Natural killer cell (primary cell): ENCODE data around the gene ZNF585A. TPM values are rescaled to one million over a fixed set of nuclear protein-coding genes. Genes with fewer than 3 reads are reported as not detected.
"Not testable (repeated sequence)": the region's sequence is repeated elsewhere in the genome, so short reads cannot be mapped to it uniquely, and the experiment has no call there.

Experiments used
- ATAC-seq, 3 donors: fragments of 150-1000 bp in 2 of 3; fragments of 200-7000 bp in 1 of 3; cut with Tn5 transposase; 1 replicate in 1 of 3; 2 replicates in 2 of 3; pipeline ENCODE4 v1.10.0; 2021; ENCODE audit warnings: mild to moderate bottlenecking in 2 of 3, moderate library complexity in 2 of 3
- DNase-seq, 2 donors: peaks; one replicate each; pipeline versions ENCODE4 v3.0.0 to v3.0.0-alpha.2; 2013 to 2021; ENCODE audit warnings: mixed read lengths in 1 of 2
- H3K27ac ChIP-seq: one replicate; pipeline ENCODE4 v1.5.1; 2013; ENCODE audit warnings: mild to moderate bottlenecking, low read length
- H3K27me3 ChIP-seq: one replicate; pipeline ENCODE4 v1.6.1; 2013; ENCODE audit warnings: low read length; ENCODE audit not compliant: control insufficient read depth, insufficient read depth
- H3K36me3 ChIP-seq: one replicate; pipeline ENCODE4 v1.6.1; 2013; ENCODE audit warnings: low read length; ENCODE audit not compliant: control insufficient read depth, insufficient read depth
- H3K4me1 ChIP-seq: one replicate; pipeline ENCODE4 v1.6.1; 2013; ENCODE audit warnings: low read length; ENCODE audit not compliant: control insufficient read depth, insufficient read depth
- H3K4me3 ChIP-seq: one replicate; pipeline ENCODE4 v1.5.1; 2013; ENCODE audit warnings: low read length
- H3K9me3 ChIP-seq: one replicate; pipeline ENCODE4 v1.6.1; 2013; ENCODE audit warnings: low read length; ENCODE audit not compliant: control insufficient read depth, insufficient read depth
- H3K27ac Mint-ChIP-seq, 2 donors: one replicate each; pipeline ENCODE4 v1.8.0; 2022; ENCODE audit warnings: mild to moderate bottlenecking in 2 of 2, mixed read lengths in 2 of 2, moderate library complexity in 1 of 2
- H3K27me3 Mint-ChIP-seq, 2 donors: one replicate each; pipeline ENCODE4 v1.8.0; 2022; ENCODE audit warnings: low read depth in 2 of 2, mixed read lengths in 2 of 2
- H3K36me3 Mint-ChIP-seq: one replicate; pipeline ENCODE4 v1.8.0; 2022; ENCODE audit warnings: mixed read lengths
- H3K4me1 Mint-ChIP-seq, 2 donors: one replicate each; pipeline ENCODE4 v1.8.0; 2022; ENCODE audit warnings: mixed read lengths in 2 of 2
- H3K4me3 Mint-ChIP-seq: one replicate; pipeline ENCODE4 v1.8.0; 2022; ENCODE audit warnings: mild to moderate bottlenecking, moderate library complexity, mixed read lengths
- H3K9me3 Mint-ChIP-seq, 2 donors: one replicate each; pipeline ENCODE4 v1.8.0; 2022; ENCODE audit warnings: mixed read lengths in 2 of 2
- WGBS: methylation state at CpG from one replicate; pipeline ENCODE4 v1.1.7; 2013; ENCODE audit warnings: missing lambda C conversion rate; ENCODE audit not compliant: insufficient coverage; 5-methylcytosine and 5-hydroxymethylcytosine counted together
- intact Hi-C: fragments of 100-400 bp; cut with micrococcal nuclease; formaldehyde crosslinking; loops from one replicate; pipeline ENCODE4 v1.14.2; 2022
- total RNA-seq, 4 donors: library from RNA; stranded (reverse); fragments of 120-200 nt in 1 of 4; gene quantifications; one replicate each; pipeline versions ENCODE4 v1.2.3 to v1.2.4, GENCODE V29; 2013 to 2022
- TF ChIP-seq, protein P1 (sequence below): fragments of 200-600 bp; IDR thresholded peaks from one replicate; pipeline ENCODE4 v1.8.0; 2022; ENCODE audit warnings: antibody characterized with exemption

ZNF585A gene
- total RNA-seq, 3 donors from 2014 or later (not counting 1 experiment from before 2014, with no cell fraction given): 8.9 to 12.6 (median 9.9) TPM

DNA sequence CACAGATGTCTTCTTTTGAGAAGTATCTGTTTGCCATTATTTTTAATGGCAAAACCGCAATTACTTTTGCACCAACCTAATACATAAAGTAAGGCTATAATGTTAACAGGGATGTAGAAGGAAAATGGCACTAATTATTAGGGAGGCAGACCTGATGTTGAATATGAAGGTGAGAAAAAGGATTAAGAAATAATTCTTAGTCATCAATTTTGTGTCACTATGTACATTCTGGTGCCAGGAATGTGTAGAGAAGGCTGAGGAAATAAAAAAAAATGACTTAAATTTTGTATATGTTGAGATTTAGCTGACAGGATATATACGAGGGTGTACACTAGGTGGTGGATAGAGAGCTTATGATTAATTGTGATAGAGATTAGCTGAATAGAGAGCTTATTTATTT, 25.3 kb upstream of the ZNF585A start:
- H3K4me3 ChIP-seq: no peak overlapping the region
- H3K27ac ChIP-seq: no peak overlapping the region
- Mint-ChIP-seq H3K9me3 (peaks cover 0 to 8% of the 10 kb centered on the region in 2 donors), H3K4me3 (no peak overlapping the region), H3K36me3 (peaks cover 19% of the 10 kb centered on the region), H3K4me1 (no peaks in the 10 kb centered on the region), H3K27ac (no peak overlapping the region), H3K27me3 (no peaks in the 10 kb centered on the region)
- DNase-seq (no peak), ATAC-seq (no peak)
- WGBS: 100% methylated on average over 1 of the region's 2 CpGs
- H3K4me1 ChIP-seq: no peaks in the 10 kb centered on the region
- H3K9me3 ChIP-seq: peaks cover 20% of the 10 kb centered on the region
- intact Hi-C loops: no loop called here
- TF ChIP-seq, protein P1, sequence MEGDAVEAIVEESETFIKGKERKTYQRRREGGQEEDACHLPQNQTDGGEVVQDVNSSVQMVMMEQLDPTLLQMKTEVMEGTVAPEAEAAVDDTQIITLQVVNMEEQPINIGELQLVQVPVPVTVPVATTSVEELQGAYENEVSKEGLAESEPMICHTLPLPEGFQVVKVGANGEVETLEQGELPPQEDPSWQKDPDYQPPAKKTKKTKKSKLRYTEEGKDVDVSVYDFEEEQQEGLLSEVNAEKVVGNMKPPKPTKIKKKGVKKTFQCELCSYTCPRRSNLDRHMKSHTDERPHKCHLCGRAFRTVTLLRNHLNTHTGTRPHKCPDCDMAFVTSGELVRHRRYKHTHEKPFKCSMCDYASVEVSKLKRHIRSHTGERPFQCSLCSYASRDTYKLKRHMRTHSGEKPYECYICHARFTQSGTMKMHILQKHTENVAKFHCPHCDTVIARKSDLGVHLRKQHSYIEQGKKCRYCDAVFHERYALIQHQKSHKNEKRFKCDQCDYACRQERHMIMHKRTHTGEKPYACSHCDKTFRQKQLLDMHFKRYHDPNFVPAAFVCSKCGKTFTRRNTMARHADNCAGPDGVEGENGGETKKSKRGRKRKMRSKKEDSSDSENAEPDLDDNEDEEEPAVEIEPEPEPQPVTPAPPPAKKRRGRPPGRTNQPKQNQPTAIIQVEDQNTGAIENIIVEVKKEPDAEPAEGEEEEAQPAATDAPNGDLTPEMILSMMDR: no peak
- H3K36me3 ChIP-seq: peaks cover 15% of the 10 kb centered on the region
- no peaks in the 10 kb centered on the region for H3K27me3 ChIP-seq

DNA sequence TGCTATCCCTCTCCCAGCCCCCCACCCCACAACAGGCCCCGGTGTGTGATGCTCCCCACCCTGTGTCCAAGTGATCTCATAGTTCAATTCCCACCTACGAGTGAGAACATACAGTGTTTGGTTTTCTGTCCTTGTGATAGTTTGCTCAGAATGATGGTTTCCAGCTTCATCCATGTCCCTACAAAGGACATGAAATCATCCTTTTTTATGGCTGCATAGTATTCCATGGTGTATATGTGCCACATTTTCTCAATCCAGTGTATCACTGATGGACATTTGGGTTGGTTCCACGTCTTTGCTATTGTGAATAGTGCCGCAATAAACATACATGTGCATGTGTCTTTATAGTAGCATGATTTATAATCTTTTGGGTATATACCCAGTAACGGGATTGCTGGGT, 24.6 kb upstream of the ZNF585A start:
- Histone ChIP-seq H3K36me3 (peaks cover 15% of the 10 kb centered on the region), H3K9me3 (peaks cover 23% of the 10 kb centered on the region)
- H3K4me1 Mint-ChIP-seq, H3K4me3 Mint-ChIP-seq, DNase-seq, H3K9me3 Mint-ChIP-seq, H3K27me3 Mint-ChIP-seq, ATAC-seq, H3K27ac ChIP-seq, H3K27me3 ChIP-seq, H3K4me1 ChIP-seq, H3K4me3 ChIP-seq, H3K27ac Mint-ChIP-seq, intact Hi-C loops: not testable (repeated sequence)
- peaks cover 22% of the 10 kb centered on the region for H3K36me3 Mint-ChIP-seq
- WGBS: 100% methylated on average over 1 of the region's 5 CpGs

DNA sequence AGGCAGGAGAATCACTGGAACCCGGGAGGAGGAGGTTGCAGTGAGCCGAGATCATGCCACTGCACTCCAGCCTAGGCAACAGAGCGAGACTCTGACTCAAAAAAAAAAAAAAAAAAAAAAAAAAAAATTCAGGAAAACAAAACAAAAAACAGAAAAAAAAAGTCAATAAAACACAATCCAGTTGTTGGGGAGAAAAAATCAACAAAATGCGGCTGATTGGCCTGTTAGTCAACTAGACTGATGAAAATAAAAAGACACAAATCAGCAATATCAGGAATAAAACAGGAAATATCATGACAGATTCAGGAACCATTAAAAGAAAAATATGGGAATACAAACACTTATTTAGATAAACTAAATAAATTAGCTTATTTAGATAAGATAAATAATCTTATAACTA, 22.8 kb upstream of the ZNF585A start:
- H3K4me3 Mint-ChIP-seq, H3K27ac Mint-ChIP-seq, intact Hi-C loops, H3K27me3 Mint-ChIP-seq, H3K27ac ChIP-seq, H3K4me1 Mint-ChIP-seq, H3K4me3 ChIP-seq, DNase-seq, H3K27me3 ChIP-seq, H3K4me1 ChIP-seq, ATAC-seq: not testable (repeated sequence)
- H3K36me3 Mint-ChIP-seq: peaks cover 26% of the 10 kb centered on the region
- WGBS: 100% methylated on average over 3 of the region's 4 CpGs
- peaks cover 4 to 17% of the 10 kb centered on the region in 2 donors for H3K9me3 Mint-ChIP-seq
- peaks cover 31% of the 10 kb centered on the region for H3K9me3 ChIP-seq
- peaks cover 15% of the 10 kb centered on the region for H3K36me3 ChIP-seq

DNA sequence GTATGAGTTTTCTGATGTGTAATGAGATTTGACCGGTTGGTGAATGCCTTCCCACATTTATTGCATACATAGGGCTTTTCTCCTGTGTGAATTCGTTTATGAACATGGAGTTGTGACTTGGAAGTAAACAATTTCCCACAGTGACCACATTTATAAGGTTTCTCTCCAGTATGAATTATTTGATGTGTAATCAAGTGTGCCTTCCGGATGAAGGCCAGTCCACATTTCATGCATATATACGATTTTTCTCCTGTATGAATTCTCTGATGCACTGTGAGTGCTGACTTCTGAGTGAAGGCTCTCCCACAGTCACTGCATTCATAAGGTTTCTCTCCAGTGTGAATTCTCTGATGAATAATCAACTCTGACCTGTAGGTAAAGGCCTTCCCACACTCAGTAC, 13.6 kb upstream of the ZNF585A start:
- H3K27ac ChIP-seq, intact Hi-C loops, H3K4me1 Mint-ChIP-seq, H3K27me3 Mint-ChIP-seq, H3K4me1 ChIP-seq, ATAC-seq, H3K4me3 Mint-ChIP-seq, DNase-seq, H3K4me3 ChIP-seq, H3K27ac Mint-ChIP-seq, H3K27me3 ChIP-seq: not testable (repeated sequence)
- H3K9me3 Mint-ChIP-seq: peaks cover 13 to 46% of the 10 kb centered on the region in 2 donors
- peaks cover 72% of the 10 kb centered on the region for H3K36me3 Mint-ChIP-seq
- Histone ChIP-seq H3K9me3 (peaks cover 52% of the 10 kb centered on the region), H3K36me3 (peaks cover 29% of the 10 kb centered on the region)
- no CpG with 5 or more reads among the region's 4 CpGs for WGBS

DNA sequence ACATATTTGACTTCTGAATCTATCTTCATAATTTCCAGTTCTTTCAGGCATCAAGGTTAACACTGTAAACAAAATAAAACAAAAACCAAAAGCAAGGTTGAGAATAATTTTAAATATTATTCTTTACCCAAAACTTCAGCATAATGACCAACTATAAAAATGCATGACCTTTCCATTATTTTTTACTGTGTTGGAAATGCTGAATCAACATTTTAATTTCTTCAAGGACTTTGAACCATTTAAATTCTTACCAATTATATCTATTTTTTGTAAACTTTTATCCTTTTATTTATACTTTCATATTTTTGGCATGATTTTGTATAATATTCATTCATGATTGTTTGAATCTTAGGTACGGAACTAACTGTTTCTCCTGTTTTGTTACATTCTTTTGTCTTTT, 6.9 kb downstream of the ZNF585A start:
- Histone ChIP-seq H3K4me1 (no peaks in the 10 kb centered on the region), H3K9me3 (peaks cover 17% of the 10 kb centered on the region), H3K27ac (no peak overlapping the region), H3K36me3 (peaks cover 37% of the 10 kb centered on the region), H3K27me3 (no peaks in the 10 kb centered on the region), H3K4me3 (no peak overlapping the region)
- peaks cover 7 to 20% of the 10 kb centered on the region in 2 donors for H3K9me3 Mint-ChIP-seq
- intact Hi-C loops: no loop called here
- H3K27ac Mint-ChIP-seq: no peak overlapping the region
- no peak for DNase-seq
- H3K4me3 Mint-ChIP-seq: no peak overlapping the region
- H3K27me3 Mint-ChIP-seq: no peaks in the 10 kb centered on the region
- H3K4me1 Mint-ChIP-seq: peaks cover 4 to 6% of the 10 kb centered on the region in 2 donors
- WGBS: 100% methylated on average over 1 of the region's 1 CpG
- no peak for ATAC-seq
- TF ChIP-seq, protein P1: no peak
- H3K36me3 Mint-ChIP-seq: peaks cover 44% of the 10 kb centered on the region
